Stimulated activated CD4-positive, alpha-beta T cell treated with anti-CD3 and anti-CD28 coated beads, Interleukin-2, amount 100 ng/mL, for 4 hours (primary cell): ENCODE measurements around the gene BABAM2.

Source experiments
- DNase-seq: peaks from one replicate; pipeline ENCODE4 v3.0.0-alpha.2; 2020; ENCODE audit warnings: low read depth

The BABAM2 gene

GRCh38 chr2:28346587-28346986 is 456.1 kb downstream of the BABAM2 start:
- no peak for DNase-seq

GRCh38 chr2:28347193-28347592 is 456.7 kb downstream of the BABAM2 start:
- DNase-seq, result no peak

DNA sequence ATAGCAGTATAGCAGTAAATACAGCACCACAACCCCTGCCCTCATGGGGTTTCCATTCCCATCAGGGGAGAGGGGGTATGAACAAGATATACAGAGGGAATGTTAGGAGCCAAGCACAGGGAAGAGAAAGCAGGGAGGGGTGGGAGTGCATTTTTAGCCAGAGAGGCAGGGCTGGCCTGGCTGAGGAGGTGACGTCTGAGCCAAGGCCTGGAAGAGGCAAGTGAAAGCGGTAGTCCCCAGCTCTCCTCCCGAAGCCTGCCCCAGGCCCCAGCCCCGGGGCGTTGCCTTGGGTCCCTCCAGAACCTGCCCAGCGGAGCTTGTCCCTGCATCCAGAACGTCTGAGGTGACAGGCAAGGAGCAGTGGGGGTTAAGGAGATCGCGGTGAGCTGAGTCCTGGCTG is 457.1 kb downstream of the BABAM2 start:
- no peak for DNase-seq

- DNase-seq, result peak; percentile 22
Measured at GRCh38 chr2:28348149-28348567, 457.6 kb downstream of the BABAM2 start.

DNA sequence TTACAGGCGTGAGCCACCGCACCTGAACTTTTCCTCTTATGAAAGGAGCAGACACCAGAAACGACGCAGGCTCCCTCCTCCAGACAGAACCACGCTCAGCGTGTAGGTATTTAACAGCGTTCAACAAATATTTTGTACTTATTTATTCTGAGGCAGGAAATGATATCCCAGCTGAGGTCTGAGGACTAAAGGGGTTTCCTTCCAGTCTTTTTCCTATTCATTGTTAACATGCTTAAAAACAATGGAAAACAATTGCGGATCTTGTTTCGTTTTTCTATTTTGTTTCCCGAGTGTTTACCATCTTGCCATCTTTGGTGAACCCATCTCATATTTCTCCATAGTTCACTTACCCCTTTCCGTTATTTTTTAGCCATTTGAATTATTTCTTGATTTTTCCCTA is 458.4 kb downstream of the BABAM2 start:
- no peak for DNase-seq

DNA sequence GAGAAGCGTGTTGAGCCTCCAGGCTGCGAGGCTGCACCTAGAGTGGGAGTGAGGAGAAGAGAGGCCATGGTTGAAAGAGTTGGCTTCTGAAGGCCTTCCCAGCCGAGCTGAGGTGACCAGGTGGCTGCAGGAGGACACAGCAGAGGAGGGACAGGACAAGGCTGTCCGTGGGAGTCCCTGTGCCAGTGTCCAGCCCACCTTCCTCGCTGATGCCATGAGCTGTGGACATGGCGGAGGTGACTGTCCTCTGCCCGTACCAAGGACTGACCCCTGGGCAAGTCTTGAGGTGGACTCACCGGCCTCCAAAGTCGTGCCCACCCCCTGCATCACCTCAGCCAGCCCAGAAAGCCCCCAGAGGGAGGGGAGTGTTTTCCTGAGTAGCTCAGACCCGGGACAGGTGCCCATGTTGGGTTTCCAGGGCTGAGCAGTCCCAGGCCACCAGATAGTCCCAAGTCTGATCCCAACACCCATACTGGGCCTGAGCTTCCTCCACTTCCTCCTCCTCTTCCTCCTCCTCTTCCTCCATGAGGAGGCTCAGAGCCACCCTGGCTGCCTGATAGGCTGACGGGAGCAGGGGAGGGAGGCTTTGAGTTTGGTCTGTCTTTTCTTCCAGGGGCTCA is 459.1 kb downstream of the BABAM2 start:
- DNase-seq, result no peak

- DNase-seq, result no peak
Measured at GRCh38 chr2:28350196-28350595, 459.7 kb downstream of the BABAM2 start.

DNA sequence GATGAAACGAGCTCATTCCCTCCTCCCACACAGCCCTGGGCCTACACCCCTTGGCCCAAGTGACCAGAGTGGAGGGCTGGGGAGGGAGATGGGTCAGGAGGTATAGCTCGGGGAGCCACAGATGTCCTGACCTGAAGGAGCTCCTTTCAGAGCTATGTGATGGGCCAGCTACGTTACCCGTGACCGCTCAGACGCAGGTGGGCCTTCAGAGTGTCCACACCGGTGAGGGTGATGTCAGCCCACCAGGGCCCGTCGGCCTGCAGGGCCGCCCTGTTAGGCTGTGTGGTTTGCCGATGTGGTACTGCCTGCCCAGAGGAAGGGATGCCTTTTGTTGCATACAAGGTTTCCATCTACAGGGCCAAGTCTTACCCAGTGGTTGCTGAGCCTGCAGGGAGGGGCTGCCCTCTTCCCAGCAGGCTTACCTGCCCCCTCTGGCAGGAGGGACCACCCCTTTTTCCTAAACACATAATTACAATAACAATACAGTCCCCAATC is 460.3 kb downstream of the BABAM2 start:
- DNase-seq, result no peak

DNA sequence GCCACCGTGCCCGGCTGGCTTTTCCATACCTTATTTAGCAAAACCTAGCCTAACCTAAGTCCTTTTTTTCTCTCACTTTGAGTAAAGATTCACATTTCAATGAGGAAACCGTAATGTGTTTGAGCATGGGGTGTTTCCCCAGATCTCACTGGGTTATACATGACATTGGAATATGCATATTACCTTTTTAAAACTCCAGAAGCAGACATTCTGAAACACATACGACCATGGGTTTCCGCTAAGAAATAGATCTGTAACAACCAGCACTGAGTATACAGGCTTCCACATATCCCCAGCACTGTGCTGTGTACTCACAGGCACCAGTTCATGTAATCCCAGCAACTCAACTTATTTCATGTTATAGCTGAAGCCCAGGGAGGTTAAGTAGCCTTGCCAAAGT is 461.1 kb downstream of the BABAM2 start:
- no peak for DNase-seq

GRCh38 chr2:28352104-28352503 is 461.6 kb downstream of the BABAM2 start:
- no peak for DNase-seq

- no peak for DNase-seq
Measured at GRCh38 chr2:28352610-28353195, 462.2 kb downstream of the BABAM2 start.

DNA sequence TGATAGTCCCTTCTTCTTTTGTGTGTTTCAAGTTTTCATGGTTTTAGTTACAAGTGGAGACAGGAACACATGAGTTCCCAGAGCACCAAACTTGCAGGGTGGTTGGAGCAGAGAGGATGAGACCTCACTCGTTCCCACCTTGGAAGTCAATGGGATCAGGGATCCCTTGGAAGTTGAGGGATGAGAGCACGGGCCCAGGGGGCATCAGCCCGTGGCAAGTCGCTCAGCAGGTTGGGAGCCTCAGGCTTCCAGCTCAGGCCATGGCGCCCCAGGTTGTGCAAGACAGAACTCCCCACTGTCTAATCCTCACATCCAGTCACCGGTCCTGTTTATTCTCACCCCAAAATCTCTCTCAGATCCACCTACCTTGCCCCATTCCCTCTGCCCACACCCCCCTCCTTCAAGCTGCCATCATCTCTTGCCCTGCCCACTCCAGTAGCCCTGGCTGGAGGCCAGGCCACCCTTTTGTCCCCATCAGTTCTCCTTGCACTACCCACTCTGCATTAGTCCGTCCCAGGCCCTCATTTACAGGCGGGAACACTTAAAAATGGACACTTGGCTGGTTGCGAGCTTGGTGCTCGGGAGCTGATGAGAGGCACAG is 464.5 kb downstream of the BABAM2 start:
- DNase-seq, result no peak

DNA sequence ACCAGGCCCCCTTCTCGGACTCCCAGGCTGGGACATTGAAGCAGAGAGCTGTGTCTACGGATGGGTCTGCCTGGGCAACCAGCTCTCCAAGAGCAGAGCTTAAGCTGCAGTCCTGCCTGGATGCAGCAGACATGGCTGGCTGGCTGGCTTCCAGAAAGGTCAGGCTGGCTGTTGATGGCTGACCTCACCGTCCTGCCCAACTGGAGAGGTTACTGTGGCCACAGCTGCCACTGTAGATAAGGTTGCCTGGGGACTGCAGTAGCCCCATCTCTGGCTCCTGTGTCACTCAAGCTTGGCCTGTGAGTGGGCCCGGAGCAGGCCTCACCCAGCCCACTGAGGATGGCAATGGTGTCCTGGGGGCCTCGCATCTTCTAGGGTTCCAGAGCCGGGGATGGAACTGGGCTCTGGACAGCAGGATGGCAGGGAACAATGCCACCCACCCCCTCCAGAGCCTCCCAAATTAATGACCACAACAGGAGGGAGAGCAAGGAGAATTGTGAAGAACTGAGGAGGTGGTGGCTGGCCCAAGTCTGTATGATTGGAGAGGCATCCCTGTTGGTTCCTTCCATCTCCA is 465.1 kb downstream of the BABAM2 start:
- no peak for DNase-seq

DNA sequence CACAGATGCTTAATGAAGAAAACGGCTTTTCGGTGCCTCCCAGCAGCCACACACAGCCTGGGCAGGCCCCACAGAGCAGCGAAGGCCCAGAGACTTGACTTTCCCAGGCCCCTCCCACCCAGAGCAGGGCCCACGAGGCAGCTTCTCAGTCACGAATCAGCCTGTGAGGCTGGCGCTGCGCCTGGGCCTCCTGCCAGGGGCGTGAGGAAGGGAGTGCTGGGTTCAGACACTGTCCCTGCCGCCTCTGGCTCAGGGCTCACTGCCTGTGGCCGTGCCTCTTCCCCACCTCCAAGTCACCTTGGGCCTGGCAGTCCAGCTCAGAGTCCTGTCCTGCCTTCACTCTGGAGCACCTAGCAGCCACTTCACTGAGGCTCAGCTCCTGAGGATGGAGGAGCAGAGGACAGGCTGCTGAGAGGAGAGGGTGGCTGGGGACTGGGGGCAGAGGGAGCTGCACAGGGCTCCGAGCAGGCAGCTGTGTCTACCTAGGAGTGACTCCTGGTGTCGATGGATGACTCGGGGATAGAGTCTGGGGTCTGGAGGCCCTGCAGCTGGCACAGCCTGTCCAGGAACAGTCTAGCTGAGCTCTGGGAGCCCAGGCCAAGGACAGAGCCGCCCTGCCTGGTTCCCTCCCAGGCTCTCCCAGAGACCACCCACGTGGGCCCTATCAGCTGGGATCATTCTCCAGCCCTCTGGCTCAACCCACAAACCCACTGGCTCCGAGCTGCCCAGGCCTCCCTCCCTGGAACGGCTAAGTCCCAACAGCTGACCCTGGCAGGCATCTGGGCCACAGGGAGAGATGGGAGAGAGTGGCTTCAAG is 465.8 kb downstream of the BABAM2 start:
- DNase-seq, result peak; percentile 16

DNA sequence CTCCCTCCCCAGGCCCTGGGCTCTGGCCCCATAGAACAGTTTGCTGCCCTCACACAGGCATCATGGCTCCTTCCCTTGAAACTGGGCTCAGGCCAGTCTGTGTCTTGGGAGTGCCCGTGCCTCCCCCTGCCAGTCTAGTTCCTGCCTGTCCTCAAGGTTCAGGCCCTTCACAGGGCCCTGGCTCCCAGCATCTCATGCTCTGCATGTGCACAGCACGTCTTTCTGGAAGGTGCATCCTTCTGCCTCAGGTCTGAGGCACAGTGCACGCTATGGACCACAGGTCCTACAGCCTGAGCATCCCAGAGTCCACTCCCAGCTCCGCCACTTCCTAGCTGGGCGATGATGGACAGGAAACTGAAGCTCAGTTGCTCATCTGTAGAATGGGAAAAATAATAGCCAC is 466.5 kb downstream of the BABAM2 start:
- DNase-seq, result no peak

DNA sequence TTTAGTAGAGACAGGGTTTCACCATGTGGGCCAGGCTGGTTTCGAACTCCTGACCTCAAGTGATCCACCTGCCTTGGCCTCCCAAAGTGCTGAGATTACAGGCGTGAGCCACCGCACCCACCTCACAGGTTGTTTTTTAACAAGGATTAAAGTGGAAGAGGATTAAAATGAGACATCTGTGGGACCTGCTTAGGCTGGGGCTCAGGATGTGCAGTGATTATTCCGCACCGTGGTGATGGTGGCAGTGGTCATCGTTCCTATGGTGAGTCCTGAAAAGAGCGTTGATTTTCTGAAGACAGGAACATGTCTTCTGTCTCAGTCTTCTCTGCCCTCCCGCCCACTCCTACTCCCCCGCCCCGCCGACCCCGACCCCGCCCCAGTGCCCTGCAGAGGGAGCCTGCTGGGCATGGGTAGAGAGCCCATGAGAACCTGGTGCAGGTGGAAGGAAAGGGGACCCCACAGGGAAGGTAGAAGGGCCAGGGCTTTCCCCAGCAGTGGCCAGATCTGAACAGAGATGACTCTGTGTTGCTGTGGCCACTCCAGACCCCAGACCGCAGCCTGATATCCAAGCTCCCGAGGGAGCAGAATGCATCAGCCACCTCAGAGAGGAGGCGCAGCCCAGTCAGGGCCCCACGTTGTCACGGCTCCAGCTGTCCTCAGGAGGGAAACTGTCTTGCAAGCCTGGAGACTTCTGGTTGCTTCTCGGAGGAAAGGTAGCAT is 467.6 kb downstream of the BABAM2 start:
- no peak for DNase-seq

DNA sequence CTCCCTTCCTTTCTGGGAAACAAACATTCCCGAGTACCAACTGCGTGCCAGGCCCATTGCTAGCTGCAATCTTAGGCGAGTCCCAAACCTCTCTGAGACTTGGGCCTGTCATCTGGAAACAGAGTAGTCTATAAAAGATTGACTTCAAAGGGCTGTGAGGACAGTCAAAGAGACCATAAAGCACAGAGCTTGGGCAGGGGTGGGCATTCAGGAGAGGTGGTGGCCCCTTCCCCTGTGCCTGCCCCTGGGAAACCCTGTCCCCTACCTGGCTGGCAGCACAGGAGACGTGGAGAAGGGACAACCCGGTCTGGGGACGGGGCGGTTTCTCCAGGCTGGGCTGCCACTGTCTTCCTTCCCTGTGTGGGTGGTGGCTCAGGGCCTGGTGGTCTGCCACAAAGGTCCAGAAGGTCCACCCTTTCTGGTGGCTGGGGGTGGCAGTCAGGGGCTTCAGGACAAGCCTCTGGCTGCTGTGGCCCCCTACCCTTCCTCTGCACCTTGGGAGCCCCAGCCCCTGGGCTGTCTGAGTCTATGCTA is 468.2 kb downstream of the BABAM2 start:
- no peak for DNase-seq

DNA sequence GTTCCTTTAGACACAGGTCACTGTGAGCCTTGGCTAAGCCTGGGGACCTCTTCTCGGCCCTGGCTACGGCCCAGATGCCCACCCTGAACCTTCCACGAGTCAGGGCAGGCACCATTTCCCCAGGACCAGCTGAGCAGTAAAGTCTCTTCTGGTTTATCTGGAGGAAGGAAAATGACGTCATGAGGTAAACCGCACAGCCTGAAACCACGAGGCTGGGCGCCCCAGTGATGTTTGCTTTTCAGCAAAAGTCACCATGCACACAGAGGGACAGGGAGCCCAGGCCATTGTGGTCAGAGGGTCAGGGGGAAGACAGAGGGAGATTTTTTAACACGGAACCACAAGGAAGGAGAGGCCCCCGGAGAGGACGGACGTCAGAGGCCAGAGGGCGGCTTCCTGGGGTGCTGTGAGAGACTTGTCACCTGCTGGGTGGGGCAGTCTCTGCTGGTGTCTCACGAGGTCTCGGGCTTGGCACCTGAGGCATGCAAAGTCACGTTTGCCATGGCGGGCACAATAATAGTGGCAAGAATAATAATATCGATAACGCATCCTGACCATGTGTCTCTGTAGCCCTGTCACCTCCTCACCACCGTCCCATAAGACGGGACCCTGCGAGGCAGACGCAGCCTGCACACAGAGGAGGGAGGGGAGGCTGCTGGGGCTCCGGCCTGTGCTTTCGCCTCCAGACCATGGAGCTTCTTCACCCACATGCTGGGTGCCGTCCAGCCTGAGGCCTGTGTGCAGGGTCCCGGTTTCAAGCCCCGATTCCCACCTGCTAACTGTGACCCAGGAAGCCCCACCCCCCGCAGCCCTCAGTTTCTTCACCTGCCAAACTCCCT is 468.9 kb downstream of the BABAM2 start:
- peak; percentile 68 for DNase-seq

- DNase-seq, result no peak
Measured at GRCh38 chr2:28360058-28360717, 469.7 kb downstream of the BABAM2 start.

- no peak for DNase-seq
Measured at GRCh38 chr2:28360718-28361293, 470.3 kb downstream of the BABAM2 start.
